NCI-H1105 treated with DMSO at 0.1 percent for 48 hours (cell line): Measurements from ENCODE around the gene JAK2.
"Not testable (repeated sequence)": the region's sequence is repeated elsewhere in the genome, so short reads cannot be mapped to it uniquely, and the experiment has no call there.

Experiments used
- DNase-seq: peaks from one replicate; lab custom pipeline; 2025; lab: John Stamatoyannopoulos, UW

JAK2 gene

DNA sequence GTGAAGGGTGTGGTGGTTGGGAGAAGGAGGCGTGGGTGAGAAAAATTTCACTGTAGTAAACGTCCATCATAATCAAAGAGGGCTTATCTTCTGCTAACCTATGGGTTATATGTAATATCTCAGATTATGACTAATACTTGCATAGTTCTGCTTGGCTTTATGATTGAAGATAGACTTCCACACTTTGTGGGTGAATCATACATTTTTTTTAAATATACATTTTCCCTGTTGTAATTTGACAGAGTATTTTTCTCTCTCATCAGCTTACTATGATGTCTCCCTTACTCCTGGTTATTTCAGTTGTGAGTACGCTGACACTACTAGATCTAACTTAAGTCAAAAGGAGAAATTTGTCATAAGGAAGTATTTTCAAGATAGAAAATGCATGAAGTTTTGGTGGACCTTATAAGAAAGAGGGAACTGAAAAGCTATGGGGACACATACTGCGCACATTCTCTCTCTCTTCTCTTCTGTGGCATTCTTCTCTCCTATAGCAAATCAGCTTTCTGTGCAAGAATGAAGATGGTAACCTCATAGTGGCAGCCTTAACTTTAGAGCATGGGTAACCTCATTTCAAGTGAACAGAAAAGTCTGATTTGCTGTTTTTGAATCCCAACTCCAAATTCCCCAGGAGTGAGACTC is 4.9 kb upstream of the JAK2 start:
- no peak for DNase-seq

DNA sequence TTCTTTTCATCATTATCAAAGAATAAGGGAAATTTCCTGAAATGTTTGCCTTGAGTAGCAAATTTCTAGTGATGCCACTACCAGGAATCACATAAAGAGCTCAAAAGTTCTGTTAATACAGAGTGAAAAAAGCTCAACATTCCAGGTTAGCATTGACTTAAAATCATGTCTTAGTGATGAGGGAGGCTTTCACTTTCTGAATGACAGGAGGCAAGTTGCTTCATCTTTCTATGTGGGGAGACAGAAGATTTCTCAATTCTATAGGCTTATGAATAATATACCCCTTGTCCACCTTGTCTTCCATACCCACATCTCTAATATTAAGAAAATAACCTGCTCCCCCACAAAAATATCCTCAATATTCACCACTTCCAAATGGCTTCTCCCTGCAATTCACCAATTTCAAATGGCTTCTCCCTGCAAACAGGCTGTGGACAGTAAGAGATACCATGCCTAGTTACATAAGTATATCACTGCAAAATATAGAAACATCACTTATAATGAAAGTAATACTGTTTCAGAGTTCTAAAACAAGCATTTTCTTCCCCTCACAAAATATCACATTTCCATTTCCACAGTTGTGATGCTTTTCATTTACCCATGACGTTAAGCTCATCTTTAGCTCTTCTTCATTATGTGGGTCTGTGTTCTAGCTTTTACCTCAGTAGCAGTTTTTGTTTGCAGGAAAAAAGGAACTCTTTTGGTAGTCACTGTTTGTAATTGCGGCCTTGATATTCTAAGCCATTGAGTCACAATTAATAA is 2.2 kb upstream of the JAK2 start:
- no peak for DNase-seq

DNA sequence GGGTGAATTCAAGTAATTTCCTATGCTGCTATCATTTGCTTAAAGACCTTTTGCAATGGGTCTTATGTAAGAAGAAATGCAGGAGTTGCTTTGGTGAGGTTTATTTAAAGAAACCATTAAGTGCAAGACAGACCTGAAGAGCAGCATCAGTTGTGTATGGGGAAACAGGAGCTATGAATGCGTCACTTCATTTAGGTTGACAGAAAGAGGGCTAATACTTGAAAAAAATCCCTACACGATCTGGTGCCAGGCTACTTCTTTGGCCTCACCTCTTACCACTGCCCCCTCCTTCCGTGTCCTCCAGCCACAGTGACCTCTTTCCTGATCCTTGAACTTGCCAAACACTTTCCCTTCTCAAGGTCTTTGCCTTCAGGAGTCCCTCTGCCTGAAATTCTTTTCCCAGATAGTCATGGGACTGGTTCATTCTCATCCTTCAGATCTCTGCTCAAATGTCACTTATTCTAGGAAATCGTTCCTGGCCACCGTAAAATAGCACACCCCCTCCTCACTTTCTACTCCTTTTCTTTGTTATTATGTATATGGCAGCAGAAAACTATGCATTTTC is 1.4 kb upstream of the JAK2 start:
- DNase-seq, result no peak

DNA sequence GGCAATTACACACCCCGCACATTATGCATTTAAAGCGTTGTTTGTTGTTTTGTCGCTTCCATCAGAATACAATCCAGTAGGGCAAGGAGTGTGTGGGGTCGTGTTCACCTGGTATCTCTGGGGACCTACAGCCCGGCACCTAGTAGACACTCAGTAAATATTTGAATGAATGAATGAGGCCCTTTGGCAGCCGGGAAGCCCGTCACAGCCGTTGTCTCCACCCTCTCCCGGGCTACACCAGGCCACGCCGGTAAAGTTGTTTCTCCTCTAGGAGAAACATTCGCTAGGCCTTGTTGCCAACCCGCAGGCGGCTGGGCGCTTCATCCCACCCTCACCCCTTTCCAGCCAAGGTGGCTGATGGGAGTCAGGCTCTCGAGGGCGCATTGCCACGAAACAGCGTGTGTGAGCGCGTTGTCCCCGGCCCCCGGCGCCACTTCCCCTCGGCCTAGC is 876 bp upstream of the JAK2 start:
- DNase-seq, result no peak

DNA sequence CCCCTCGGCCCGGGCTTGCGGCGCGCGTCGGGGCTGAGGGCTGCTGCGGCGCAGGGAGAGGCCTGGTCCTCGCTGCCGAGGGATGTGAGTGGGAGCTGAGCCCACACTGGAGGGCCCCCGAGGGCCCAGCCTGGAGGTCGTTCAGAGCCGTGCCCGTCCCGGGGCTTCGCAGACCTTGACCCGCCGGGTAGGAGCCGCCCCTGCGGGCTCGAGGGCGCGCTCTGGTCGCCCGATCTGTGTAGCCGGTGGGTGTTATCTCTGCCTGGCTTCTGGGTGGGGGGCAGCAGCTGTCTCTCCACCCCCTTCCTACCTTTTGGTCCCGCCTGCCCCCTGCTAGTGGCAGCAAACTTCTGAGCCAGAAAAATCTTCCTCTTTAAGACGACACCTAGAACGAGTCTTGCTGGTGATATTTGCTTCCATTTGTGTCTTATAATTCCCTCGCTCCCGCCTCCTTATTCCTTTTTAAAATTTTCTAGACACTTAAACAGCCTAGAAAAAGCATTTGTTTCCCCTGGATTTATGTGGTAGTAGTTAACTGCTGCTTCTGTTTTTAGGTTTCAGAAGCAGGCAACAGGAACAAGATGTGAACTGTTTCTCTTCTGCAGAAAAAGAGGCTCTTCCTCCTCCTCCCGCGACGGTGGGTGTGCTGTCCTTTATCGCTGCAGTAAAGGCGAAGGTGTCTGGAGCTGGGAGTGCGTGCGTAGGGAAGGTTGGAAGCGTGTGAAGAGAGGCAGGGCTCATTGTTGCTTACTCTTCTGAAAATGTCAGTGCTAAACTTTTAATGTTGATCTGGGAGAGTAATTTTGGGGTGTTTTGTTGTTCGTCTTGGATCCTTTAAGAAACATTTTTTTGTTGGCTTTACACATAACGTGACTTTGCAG is 554 bp downstream of the JAK2 start:
- peak; percentile 47 for DNase-seq

DNA sequence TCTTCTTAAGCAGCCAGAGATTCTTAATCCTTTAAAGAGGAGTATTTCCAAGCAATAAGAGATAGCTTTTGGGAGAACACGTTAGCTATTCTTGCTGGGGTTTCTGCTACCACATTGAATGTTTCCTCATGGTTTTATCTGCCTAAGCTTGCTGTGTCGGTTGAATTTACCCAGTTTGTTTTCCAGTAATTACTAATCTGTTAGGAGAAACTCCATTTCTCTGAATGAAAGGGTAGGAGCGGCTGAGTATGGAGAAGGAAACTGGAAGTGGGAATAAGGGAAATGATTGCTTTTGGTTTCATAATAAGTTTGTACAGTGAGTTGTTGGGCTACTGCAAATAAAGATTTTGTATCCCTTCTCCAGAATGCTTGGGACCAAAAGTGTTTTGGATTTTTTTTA is 1.2 kb downstream of the JAK2 start:
- no peak for DNase-seq

DNA sequence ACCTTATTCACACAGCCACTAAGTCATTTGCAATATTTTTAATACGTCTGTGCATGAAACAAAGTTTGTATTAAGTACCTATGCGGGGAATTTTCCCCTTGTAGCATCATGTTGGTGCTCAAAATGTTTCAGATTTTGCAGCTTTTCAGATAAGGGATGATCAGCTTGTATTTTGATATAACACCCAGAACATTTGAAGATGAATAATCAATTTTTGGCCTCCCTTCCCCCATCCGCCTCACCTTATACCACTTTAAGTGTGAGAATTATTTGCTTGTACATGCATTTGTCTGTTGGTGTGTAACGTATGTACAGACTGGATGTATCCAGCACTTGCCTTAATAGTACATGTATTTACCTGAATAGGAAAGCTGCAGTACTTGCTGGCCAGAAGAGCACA is 1.7 kb downstream of the JAK2 start:
- DNase-seq, result no peak

DNA sequence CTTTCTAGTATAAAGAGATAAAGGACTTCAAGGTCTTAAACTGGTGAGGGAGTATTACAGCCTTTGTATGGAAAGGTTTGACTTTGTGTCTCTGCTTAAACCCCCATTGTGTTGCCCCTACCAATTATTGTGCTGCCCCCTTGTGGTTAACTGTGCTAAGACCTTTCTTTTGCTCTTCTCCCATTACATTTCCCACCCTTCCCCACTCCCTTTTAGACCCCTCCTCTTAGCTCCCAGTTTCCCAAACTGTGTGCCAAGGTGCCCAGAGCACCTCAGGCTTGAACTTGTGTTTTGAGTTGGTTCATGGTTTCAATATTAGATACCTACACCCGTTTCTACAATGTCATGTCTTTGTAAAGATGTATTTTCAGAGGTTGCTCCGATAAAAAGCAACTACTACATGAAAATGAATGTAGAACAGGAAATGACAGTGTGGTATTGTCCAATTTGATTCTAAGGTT is 2.9 kb downstream of the JAK2 start:
- peak; percentile 62 for DNase-seq

DNA sequence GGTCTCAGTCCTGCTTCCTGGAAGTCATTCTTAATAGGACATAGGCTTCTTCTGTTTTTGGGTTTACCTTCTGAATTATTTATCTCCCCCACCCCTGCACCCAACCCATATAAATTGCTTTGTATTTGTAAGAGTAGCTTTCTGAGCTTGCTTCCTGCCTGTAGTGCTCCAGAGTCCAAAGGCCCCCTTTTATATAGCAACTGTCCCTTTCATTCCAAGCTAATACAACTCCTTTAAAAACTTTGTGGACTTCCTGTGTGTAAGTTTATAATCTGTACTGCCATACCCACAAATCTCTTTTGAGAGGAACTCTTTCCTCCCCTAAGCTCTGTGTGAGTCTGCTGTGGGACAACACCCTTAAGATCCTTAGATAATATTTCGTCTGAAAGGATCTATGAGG is 7.8 kb downstream of the JAK2 start:
- no peak for DNase-seq

DNA sequence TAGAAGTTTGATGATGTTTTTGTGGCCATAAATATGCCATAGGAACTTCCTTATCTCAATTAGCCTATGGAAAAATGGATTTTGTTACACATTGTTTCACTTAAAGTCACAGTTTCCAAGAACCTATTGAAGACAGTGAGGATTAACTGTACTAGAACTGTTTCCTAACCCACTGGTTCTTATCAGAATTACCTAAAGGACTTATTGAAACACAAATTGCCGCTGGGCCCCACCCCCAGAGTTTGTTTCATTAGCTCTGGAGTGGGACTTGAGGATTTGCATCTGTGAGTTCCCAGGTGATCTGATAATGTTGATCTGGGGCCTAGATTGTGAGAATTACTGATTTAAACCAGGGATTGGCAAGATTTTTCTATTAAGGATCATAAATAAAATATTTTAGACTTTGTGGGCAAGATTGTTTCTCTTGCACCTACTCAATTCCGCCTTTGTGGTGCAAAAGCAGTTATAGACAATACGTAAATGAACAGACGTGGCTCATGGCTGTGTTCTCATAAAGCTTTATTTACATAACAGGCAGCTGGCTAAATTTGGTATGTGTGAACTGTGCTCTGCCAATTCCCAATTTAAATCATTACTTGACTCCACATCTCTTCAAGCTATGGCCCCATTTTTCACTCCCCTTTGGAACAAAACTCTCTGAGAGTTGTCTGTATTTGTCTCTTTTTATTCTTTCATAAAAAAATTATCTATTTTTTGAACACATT is 9.3 kb downstream of the JAK2 start:
- peak; percentile 56 for DNase-seq

DNA sequence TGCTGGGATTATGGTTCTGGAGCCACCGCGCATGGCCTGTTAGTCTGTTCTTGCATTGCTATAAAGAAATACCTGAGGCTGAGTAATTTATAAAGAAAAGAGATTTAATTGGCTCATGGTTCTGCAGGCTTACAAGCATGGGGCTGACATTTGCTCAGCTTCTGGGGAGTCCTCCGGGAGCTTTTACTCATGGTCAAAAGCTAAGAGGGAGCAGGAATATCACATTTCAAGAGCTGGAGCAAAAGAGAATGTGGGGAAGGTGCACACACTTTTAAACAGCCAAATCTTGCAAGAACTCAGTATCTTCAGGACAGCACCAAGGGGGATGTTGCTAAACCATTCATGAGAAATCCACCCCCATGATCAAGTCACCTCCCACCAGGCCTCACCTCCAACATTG is 12.1 kb downstream of the JAK2 start:
- DNase-seq, result no peak

DNA sequence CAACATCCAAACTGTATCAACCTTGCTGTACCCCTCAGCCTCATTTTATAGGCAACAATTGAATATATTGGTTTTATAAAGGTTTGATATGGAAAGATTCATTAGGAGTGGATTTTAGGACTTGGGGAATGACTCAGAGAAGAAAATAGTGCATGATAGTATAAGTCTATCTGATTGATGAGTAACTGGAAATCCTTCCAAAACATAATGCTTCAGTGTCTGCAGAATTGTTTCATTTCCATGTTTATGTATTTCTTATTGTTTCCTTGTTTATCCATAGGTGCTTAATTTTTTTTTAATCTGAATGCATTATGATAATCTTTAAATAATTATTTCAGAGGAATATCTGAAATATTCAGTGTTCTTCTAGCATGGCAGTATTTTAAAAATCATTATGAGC is 12.6 kb downstream of the JAK2 start:
- DNase-seq, result no peak

DNA sequence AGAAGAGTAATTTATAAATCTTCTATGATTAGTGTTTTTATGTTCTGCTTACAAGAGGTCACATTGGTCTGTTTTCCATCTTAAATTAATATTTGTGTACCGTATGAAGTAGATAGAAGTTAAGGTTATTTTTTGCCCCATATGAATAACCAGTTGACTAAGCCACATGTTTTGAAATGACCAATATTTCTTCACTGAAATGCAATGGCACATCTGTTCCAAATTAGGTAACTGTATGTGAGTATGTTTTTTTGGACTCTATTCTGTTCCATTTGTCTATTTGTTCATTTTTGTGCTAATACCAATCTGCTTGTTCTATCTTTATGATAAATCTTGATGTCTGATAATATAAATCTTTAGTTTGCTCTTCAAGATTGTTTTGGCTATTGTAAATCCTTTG is 17.7 kb downstream of the JAK2 start:
- no peak for DNase-seq

DNA sequence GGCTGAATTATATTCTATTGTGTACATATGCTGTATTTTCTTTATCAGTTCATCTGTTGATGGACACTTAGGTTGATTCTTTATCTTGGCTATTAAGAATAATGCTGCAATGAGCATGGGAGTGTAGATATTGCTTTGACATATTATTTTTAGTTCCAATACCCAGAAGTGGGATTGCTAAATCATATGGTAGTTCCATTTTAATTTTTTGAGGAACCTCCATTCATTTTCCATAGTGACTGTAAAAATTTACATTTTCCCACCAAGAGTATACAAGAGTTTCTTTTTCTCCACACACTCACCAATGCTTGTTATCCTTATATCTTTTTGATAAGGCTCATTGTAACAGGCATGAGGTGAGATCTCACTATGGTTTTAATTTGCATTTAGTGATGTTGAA is 19.4 kb downstream of the JAK2 start:
- no peak for DNase-seq

DNA sequence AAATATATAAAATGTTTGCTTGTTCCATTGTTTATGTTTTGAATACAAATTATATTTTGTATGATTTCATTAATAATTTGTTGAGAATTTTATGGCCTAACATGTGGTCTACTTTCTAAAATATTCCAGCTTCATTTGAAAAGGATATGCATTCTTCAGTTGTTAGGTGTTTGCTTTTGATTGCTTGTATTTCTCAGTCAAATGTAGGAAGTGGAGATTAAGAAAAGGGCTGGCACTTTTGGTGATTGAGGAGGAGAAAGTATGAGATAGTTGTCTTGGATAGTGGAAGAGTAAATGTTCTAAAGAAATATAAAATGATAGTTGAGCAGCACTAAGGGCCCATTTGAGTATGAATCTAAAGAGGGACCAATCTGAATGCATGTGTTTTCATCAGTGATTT is 23.1 kb downstream of the JAK2 start:
- DNase-seq, result no peak

DNA sequence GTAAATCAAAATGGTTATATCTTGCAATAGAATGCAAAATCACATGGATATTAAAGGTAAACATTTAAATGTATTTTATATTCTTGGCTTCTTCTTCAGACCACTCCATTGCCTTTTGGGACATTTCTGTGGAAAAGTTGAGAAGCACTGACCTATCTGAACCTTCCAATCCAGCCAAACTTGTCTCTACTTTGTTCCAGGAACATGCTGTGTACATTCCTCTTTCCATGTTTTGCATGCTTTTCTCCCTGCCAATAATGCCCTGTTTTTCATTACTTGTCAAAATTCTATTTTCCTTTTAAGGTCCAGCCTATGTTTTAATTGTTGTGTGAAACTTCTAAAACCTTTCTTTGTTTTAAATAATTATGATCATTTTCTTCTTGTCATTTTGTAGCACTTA is 28.3 kb downstream of the JAK2 start:
- no peak for DNase-seq

DNA sequence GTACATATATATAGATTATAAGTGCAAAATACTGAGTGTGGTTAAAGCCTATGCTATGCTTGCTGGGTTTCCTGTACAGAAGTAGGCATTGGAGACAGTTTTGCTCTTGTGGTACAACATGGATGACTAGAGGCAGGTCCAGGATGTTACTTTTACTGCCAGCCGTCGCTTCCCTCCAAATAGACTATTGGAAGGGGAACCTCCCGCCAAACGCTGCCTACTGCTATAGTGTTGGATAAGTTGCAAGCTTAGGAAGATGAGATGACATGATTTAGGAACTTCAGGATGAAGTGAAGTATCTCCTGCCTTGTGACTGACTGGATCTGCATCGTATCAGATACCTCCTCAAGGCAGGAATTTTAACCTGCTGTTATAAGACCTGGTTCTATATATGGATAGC is 30.9 kb downstream of the JAK2 start:
- DNase-seq, result no peak

DNA sequence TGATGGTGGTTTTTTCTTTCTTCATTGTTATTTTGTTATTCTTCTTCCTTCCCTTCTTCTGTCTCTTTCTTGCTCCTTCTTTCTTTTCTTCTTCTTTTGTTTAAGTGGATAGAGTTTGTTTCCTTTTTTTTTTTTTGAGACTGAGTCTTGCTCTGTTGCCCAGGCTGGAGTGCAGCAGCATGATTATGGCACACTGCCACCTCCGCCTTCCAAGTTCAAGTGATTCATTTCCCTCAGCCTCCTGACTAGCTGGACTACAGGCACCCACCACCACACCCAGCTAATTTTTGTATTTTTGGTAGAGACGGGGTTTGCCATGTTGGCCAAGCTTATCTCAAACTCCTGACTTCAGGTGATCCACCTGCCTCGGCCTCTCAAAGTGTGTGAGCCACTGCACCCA is 40.3 kb downstream of the JAK2 start:
- DNase-seq, result no peak

DNA sequence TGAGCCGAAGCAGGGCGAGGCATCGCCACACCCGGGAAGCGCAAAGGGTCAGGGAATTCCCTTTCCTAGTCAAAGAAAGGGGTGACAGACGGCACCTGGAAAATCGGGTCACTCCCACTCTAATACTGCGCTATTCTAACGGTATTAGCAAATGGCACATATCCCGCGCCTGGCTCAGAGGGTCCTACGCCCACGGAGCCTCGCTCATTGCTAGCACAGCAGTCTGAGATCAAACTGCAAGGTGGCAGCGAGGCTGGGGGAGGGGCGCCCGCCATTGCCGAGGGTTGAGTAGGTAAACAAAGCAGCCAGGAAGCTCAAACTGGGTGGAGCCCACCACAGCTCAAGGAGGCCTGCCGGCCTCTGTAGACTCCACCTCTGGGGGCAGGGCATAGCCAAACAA is 46.9 kb downstream of the JAK2 start:
- not testable (repeated sequence) for DNase-seq

DNA sequence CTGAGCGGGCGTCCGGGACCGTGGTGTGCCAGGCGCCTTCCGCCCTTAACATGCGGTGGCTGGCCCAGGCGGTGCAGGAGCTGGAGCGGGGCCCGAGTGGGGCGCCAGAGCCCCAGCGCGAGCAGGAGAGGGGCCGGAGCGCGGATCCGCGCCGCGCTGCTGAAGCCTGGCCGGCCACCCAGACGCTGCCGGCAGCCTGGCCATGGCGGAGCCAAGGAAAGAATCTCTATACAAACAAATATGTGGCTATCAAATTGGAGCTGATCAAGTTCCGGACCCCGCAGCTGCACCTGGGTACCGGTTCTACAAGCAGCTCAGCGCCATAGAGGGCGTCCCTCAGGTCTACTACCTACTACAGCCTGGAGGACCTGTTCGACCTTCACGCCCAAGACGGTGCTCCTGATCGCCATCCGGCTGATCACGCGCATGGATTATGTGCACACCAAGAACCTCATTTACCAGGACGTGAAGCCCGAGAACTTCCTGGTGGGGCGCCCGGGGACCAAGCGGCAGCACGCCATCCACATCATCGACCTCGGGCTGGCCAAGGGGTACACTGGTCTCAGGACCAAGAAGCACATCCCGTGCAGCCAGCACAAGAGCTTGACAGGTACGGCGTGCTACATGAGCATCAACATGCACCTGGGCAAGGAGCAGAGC is 55.8 kb downstream of the JAK2 start:
- DNase-seq, result no peak

DNA sequence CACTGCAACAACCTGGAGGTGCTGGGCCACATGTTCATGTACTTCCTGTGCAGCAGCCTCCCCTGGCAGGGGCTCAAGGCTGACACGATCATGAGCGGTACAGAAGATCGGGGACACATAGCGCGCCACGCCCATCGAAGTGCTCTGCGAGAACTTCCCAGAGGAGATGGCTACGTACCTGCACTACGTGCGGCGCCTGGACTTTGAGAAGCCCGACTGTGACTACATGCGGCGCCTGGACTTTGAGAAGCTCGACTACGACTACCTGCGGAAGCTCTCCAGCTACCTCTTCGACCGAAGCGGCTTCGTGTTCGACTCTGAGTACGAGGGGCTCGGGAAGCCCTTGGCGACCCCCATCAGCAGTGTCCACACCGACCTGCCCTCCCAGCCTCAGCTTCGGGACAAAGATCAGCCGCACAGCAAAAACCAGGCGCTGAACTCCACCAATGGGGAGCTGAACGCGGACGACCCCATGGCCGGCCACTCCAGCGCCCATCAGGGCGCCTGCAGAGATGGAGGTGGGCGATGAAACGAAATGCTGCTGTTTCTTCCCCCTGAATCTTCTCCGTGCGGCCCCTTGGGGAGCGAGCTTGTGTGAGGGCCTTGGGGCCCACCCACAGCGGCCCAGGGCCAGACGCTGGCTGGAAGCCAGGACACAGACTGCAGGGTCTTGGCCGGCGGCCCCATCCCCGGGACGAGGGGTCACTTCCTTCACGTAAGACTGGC is 56.5 kb downstream of the JAK2 start:
- no peak for DNase-seq
